Mucosa of descending colon (tissue), 3 donors: ENCODE measurements around the gene ARFGAP3. TPM values are rescaled to one million over a fixed set of nuclear protein-coding genes. Genes with fewer than 3 reads are reported as not detected.

ENCODE experiments used
- ATAC-seq: fragments of 200-7000 bp; cut with Tn5 transposase; one replicate; pipeline ENCODE4 v1.9.1; 2020; ENCODE audit warnings: mild to moderate bottlenecking, moderate library complexity
- DNase-seq, 3 donors: peaks; one replicate each; pipeline ENCODE4 v3.0.0-alpha.2; 2020
- H3K36me3 ChIP-seq: fragments of 200-600 bp; one replicate; pipeline ENCODE4 v1.8.0; 2021; ENCODE audit warnings: low read depth, mild to moderate bottlenecking
- H3K4me1 ChIP-seq: fragments of 200-600 bp; one replicate; pipeline ENCODE4 v1.8.0; 2021; ENCODE audit warnings: low read depth, mild to moderate bottlenecking
- H3K4me3 ChIP-seq: fragments of 200-600 bp; one replicate; pipeline ENCODE4 v1.8.0; 2021; ENCODE audit warnings: mild to moderate bottlenecking
- H3K9me3 ChIP-seq: fragments of 200-600 bp; one replicate; pipeline ENCODE4 v1.8.0; 2021; ENCODE audit warnings: mild to moderate bottlenecking
- intact Hi-C, 2 donors: fragments of 100-400 bp; cut with DNase I in 1 of 2; cut with micrococcal nuclease in 1 of 2; formaldehyde crosslinking; loops; one replicate each; pipeline versions ENCODE4 v1.11.0 to v1.11.1; 2022; cut with DNase I, micrococcal nuclease
- total RNA-seq, 3 donors: library from RNA; stranded (reverse); fragmentation: NEBNext Ultra II Directional in 2 of 3; extraction: Animal tissue kit (Norgen Biotek cat#: 25700) in 2 of 3; gene quantifications; one replicate each; pipeline versions ENCODE4 v1.2.1 to v1.2.4, GENCODE V29; 2021 to 2023
- TF ChIP-seq, protein P1 (sequence below): fragments of 200-600 bp; IDR thresholded peaks from one replicate; pipeline ENCODE4 v1.8.0; 2022; ENCODE audit warnings: antibody characterized with exemption, mild to moderate bottlenecking
- donor health status: DM: no; HTN: no; CAD: no; lungs with moderate emphysema.
- donor health status: DM: no; HTN: no; CAD: no.
- donor health status: DM: no; HTN: yes; CAD: no.

The ARFGAP3 gene
- total RNA-seq, 3 donors from 2014 or later = 20.0 to 41.3 (median 34.3) TPM

DNA sequence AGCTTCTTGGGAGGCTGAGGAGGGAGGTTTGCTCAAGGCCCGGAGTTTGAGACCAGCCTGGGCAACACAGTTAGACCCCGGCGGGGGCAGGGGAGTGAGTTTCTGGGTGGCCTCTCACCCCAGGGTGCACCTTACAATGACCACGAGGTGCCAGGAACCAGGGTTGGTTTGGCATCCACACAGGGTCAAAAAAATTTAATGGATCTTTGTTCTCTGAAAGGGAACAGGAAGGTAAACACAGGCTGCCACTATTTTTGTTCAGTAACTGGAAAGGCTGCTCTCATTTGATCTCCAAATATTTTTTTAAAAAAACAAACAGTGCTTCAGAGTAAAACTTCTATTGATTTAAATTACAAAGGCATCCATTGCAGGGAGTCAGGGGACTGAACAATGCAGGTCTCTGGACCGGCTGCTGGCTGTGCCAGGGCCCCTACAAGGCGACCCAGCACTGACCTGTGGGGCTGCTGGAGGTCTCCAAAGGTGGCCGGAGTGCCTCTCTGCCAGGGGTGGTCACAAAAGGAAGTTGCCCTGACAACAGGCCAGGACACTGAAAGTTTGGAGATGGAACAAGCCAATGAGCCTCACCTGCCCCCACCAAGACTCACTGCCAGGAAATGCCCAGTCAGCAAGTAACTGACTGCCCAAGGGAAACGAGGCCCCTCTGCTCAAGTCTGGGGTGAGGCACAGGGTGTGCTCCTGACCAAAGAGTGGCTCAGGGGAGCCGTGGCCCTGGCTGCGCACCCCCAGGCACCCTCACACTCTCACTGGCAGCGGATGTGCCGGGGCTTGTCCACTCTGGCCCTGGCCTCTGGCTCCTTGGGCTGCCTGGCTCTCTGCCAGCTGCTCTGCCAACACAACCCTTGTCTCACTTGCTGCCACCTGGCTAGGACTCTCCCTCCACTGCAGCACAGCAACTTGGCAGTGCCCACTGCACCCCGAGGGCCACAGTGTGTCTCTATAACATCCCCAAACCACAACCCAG, 51.8 kb downstream of the ARFGAP3 start:
- DNase-seq (no peak), ATAC-seq (peak; percentile 9)
- Histone ChIP-seq H3K4me1 (no peaks in the 10 kb centered on the region), H3K36me3 (peaks cover 7% of the 10 kb centered on the region), H3K9me3 (no peaks in the 10 kb centered on the region), H3K4me3 (no peak overlapping the region)
- TF ChIP-seq, protein P1, sequence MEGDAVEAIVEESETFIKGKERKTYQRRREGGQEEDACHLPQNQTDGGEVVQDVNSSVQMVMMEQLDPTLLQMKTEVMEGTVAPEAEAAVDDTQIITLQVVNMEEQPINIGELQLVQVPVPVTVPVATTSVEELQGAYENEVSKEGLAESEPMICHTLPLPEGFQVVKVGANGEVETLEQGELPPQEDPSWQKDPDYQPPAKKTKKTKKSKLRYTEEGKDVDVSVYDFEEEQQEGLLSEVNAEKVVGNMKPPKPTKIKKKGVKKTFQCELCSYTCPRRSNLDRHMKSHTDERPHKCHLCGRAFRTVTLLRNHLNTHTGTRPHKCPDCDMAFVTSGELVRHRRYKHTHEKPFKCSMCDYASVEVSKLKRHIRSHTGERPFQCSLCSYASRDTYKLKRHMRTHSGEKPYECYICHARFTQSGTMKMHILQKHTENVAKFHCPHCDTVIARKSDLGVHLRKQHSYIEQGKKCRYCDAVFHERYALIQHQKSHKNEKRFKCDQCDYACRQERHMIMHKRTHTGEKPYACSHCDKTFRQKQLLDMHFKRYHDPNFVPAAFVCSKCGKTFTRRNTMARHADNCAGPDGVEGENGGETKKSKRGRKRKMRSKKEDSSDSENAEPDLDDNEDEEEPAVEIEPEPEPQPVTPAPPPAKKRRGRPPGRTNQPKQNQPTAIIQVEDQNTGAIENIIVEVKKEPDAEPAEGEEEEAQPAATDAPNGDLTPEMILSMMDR = no peak
- intact Hi-C loops = no loop called here

DNA sequence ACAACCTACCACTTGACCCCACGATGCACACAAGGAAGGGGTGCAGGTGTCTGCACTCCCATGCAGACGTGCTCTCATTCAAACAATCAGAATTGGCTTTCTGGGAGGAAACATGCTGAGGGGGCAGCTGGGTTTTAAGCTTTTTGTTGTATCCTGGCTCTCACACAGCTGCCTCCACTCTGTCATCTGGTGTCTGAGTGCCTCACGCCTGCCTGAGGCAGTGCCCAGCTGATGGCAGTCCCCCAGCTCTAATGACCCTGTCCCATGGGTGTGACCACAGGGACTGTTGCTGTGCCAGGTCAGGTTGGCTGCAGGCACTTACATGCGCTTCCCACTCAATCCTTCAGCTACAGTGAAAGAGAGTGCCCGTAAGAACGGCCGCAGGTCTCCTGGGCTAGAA, 53.7 kb downstream of the ARFGAP3 start:
- no peaks in the 10 kb centered on the region for H3K9me3 ChIP-seq
- H3K36me3 ChIP-seq = peaks cover 4% of the 10 kb centered on the region
- no peak for ATAC-seq
- H3K4me1 ChIP-seq = no peaks in the 10 kb centered on the region
- no peak for DNase-seq
- H3K4me3 ChIP-seq = no peak overlapping the region
- TF ChIP-seq, protein P1 = no peak
- intact Hi-C loops = no loop called here

DNA sequence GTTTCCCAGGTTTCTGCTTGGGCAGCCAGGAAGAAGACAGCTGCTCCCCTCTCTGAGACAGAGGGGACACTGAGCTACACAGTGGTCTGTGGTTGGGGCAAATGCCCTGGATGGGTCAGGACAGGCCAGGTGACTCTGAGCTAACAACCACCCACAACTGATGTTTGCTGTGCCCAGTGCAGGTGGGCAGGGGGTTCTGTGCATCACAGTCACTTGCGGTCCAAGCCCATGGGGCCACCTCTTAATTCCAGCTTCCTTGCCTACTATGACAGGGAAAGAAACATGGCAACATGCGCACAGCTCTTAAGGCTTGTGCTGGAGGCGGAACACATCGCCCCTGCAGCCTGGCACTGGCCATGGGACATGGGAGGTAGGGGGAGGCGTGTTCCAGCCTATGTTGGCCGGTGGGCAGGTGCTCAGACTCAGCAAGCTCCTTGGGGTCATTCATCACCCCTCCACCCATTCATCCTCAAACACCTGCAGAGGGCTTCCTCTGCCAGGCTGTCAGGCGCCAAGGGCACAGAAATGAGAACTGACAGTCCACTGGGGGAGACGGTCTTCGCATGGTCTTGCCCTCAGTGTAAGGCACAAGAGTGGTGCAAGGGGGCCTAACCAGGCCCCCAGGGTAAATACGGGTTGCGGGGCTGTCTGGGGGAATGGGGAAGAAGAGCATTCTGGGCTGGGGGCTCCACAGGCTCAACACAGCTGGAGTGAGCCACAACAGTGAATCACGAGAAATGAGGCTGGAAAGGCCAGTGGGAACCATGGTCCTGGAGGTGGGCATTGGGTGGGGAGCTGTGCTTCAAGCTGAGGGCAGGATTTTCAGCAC, 55.6 kb downstream of the ARFGAP3 start:
- H3K4me1 ChIP-seq = no peaks in the 10 kb centered on the region
- DNase-seq (no peak), ATAC-seq (no peak)
- H3K36me3 ChIP-seq = no peaks in the 10 kb centered on the region
- intact Hi-C loops = no loop called here
- no peak overlapping the region for H3K4me3 ChIP-seq
- no peaks in the 10 kb centered on the region for H3K9me3 ChIP-seq
- TF ChIP-seq, protein P1 = no peak

DNA sequence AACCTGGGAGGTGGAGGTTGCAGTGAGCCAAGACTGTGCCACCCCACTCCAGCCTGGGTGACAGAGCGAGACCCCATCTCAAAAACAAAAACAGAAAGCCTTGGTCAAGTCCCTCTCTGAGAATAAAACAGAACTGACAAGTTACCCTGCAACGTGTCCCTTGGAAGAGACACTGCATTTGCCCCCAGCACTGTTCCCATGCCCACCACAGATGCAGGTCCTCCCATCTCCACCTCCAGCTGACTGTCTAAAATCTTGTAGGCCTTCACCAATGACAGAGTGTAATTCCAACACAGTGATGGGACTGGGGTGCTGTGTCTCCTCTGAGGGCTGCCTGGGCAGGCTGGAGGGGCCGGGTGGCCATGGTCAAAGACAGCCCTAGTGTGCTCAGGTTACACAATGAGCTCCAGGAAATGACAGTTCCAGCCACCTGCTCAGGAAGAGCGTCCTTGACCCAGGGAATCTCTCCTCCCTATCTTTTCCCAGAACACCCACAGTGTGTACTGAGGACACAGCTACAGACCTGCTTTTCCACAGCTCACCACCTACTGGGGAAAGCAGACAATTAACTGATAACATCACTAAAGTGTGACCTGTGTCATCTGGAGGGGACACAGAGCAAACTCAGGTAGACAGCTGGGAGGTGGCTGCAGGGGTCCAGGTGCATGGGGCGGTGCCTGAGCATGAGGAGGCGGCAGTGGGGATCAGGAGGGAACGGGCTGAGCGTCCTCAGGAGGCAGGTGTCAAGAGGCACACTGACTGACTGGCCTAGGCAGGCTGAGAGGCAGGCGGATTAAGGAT, 56.4 kb downstream of the ARFGAP3 start:
- TF ChIP-seq, protein P1 = no peak
- ATAC-seq = peak; percentile 21
- no peaks in the 10 kb centered on the region for H3K36me3 ChIP-seq
- no peaks in the 10 kb centered on the region for H3K4me1 ChIP-seq
- intact Hi-C loops = no loop called here
- no peaks in the 10 kb centered on the region for H3K9me3 ChIP-seq
- DNase-seq = no peak
- no peak overlapping the region for H3K4me3 ChIP-seq
